EL (cell line): ENCODE data around the gene UBL5.
A peak's percentile ranks its signal among the peaks of the same experiment; 100 is the strongest.
"Not testable (repeated sequence)": the region's sequence is repeated elsewhere in the genome, so short reads cannot be mapped to it uniquely, and the experiment has no call there.

ENCODE experiments used
- DNase-seq: peaks from one replicate; pipeline ENCODE4 v3.0.0-alpha.2; 2016

UBL5 gene

DNA sequence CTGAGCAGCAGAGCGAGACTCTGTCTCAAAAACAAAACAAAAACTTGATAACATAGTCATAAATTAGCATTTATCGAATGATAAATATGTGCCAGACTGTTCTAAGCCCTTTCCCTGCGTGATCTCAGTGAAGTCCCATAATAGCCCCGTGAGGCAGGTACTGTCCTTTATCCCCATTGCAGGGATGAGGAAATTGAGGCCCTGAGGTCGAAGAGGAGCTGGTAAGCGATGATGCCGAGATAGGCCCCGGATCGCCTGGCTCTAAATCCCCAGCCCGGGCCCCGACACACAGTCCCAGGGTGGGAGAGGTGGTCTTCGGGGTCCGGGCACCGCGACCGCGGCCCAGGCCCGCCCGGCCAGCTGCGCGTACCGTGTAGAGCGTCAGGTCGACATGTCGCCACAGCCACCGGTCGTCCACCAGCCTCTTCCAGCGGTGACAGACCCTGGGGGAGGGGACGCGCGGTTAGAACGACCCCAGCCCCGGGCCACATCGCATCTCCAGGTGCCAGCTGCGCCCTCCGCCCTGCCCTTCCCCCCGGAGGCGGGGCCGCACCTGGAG is 9.5 kb upstream of the UBL5 start:
- no peak for DNase-seq

DNA sequence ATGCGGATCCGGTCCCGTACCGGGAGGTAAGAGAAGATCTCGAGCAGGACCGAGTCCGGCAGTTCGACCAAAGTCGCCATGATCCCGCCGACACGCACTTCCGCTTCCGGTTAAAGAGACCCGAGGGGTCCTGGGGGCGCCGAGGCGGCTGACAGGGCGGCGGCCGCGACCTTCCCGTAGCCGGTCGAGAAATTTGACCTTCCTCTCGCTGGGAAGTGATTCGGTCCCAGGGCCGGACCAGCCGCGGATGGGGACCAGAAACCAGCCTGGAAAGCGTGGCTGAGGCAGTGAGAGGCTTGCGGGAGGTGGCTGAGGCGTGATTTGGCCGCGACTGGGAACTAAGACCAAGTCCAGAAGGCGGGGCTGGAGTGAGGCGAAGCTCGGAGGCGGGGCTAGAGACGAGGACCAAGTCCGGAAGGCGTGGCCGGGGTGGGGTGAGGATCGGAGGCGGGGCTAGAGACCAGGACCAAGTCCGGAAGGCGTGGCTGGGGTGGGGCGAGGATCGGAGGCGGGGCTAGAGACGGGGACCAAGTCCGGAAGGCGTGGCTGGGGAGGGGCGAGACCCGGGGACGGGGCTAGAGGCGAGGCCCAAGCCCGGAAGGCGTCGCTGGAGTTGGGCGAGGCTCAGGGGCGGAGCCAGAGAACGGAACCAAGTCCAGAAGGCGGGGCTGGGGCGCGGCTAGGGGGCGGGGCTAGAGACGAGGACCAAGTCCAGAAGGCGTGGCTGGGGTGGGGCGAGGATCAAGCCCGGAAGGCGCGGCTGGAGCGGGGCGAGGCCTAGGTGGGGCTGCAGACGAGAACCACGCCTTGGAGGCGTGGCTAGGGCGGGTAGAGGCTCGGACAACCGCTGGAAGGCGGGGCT is 8.8 kb upstream of the UBL5 start, which contains the start of gene FBXL12:
Gene FBXL12, minus strand, starts transcription at position 346 of the 862 bp plus-strand sequence. Its CDS starts 266 bp downstream, at position 80.
- DNase-seq, result peak; percentile 99

DNA sequence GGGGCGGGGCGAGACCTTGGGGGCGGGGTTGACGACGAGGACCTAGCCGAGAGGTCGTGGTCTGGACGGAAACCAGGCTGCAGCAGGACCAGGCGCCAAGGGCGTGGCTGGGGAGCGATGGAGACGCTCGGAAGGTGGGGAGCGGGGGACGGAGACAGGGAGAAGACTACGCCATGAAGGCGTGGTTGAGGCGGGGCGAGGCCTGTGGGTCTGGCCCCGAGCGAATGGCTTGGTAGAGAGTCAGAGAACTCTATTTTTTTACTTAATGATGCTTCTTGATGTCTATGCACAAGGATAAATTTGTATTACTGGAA is 8.2 kb upstream of the UBL5 start:
- no peak for DNase-seq

- DNase-seq, result not testable (repeated sequence)
Observed at GRCh38 chr19:9820034-9820433, 7.7 kb upstream of the UBL5 start.

GRCh38 chr19:9823816-9824215 is 3.9 kb upstream of the UBL5 start:
- DNase-seq, result no peak

DNA sequence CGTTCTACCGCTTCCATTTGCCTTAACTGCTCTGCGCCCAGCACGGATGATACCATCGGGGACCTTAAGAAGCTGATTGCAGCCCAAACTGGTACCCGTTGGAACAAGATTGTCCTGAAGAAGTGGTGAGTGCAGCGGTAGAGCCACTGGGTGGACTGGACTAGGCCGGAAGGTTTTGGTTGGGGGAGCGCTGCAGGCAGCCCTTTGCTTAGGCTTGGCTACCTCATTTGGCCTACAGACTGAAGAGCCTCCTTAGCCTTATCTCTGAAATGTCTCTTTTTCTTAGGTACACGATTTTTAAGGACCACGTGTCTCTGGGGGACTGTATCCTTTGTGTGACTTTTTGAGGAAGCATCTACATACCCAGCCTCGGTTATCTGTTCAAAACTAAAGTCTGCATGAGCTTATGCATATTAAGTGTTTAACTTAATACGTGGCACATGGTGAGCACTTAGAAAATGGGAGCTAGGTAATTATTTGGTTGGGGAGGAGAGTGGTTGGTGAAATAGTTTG is 889 bp downstream of the UBL5 start:
- DNase-seq, result no peak

DNA sequence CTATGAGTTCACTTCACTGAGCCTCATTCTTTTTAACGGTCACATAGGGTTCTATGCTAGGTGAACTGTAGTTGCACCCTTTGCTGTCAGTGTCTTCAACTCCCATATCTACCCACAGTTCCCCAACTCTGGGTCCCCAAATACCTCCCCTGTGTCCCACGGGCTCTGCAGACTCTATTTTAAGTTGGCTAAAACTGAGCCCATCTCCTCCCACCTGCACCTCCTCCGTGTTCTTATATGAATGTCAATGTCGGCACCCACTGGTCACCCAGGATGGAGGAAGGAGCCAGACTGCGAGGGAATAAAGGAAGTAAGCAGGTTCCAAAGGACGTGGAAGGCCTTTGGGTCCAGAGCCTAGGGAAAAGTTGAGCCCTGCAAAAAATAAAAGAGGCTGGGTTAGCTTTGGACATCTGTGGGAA is 6.6 kb downstream of the UBL5 start:
- DNase-seq, result no peak

- peak; percentile 99 for DNase-seq
Observed at GRCh38 chr19:9834726-9835506, 7.2 kb downstream of the UBL5 start, which contains the start of gene PIN1. TSS of gene PIN1 (plus strand) at chr19:9835318. CDS start at chr19:9835345, 27 bp downstream.

GRCh38 chr19:9835507-9835949 is 7.8 kb downstream of the UBL5 start:
- DNase-seq, result no peak

DNA sequence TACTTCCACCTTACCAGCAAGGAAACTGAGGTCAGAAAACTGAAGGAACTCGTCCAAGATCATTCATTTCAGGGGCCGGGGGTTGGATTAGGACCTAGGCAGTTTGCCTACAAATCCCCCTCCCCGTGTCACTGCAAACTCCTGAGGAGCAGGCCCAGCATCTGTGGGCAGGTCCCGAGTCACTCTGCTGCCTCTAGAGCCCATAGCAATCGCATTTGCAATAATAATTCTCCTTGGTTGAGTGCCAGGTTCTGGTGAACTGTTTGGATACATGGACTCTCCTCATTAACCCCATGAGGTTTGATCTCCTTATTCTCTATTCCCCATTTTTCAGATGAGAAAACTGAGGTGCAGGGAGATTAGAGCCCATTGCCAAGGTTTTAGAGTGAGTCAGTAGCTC is 8.3 kb downstream of the UBL5 start:
- peak; percentile 51 for DNase-seq

DNA sequence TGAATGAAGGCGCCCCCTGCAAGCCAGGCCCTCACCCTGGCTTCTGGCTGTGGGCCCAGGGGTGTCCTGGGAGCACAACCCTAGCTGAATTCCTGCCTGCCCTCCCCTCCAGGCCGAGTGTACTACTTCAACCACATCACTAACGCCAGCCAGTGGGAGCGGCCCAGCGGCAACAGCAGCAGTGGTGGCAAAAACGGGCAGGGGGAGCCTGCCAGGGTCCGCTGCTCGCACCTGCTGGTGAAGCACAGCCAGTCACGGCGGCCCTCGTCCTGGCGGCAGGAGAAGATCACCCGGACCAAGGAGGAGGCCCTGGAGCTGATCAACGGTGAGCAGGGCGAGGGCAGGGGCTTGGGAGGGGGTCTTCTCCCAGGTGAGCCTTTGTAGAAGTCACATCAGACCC is 10.6 kb downstream of the UBL5 start:
- no peak for DNase-seq

- DNase-seq, result no peak
Observed at GRCh38 chr19:9839415-9839814, 11.7 kb downstream of the UBL5 start.

- DNase-seq, result no peak
Observed at GRCh38 chr19:9842834-9843625, 15.3 kb downstream of the UBL5 start.

DNA sequence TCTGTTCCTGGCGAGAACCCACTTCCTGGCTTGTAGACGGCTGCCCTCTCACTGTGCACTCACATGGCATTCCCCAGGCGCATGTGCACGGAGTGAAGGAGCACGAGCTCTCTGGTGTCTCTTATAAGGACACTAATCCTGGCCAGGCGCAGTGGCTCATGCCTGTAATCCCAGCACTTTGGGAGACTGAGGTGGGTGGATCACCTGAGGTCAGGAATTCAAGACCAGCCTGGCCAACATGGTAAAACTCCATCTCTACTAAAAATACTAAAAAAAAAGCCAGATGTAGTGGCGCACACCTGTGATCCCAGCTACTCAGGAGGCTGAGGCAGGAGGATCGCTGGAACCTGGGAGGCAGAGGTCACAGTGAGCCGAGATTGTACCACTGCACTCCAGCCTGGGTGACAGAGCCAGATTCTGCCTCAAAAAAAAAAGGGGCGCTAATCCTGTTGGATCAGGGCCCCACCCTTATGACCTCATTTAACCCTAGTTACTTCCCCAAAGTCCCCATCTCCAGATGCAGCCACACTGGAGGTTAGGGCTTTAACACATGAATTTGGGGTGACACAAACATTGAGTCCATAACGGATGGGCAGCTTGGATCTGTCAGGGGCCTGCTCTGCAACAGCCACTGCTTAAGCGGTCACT is 16.0 kb downstream of the UBL5 start:
- not testable (repeated sequence) for DNase-seq

DNA sequence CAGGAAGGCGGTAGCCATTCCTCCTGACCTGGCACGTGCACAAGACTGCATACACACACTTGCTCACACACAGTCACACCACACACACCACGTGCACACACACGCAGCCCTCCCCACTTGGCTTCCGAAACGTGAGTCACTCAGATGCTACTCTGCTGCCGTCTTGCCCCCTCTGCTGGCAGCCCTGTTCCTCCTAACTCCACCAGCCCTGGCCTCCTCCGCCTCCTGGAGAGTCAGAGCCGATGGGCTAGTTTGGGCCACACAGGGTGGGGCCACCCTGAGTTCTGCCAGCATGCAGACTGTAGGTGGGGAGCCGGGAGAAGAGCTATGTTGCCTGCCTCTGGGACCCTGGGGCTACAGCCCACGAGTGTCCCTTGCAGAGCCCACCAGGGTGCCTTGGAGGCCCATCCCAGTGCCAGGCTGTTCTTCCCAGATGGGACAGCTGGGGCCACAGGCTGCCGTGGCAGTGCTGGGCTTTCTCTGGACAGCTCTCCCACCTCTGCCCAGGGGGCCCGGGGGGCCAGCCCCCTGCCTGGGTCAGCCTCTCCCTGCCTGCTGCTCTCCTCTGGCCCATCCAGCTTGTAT is 19.5 kb downstream of the UBL5 start:
- DNase-seq, result peak; percentile 89

GRCh38 chr19:9848060-9848459 is 20.3 kb downstream of the UBL5 start:
- no peak for DNase-seq

DNA sequence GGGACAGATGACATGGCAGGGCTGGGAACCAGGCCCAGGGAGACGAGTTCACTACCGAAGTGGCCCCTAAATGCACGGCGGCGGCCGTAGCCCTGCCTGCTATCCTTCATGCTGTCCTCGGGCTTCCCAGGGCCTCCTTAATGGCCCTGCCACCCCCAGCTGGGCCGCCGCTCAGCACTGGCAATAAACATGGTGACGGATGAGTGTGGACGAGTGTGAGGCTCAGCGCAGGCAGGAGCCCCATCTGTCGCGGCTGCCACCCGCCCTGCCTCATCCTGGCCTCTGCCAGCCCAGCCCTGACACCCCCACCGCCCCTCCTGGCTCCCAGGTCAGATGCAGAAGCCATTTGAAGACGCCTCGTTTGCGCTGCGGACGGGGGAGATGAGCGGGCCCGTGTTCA is 21.0 kb downstream of the UBL5 start:
- DNase-seq, result no peak

GRCh38 chr19:9849791-9850190 is 22.1 kb downstream of the UBL5 start:
- no peak for DNase-seq

DNA sequence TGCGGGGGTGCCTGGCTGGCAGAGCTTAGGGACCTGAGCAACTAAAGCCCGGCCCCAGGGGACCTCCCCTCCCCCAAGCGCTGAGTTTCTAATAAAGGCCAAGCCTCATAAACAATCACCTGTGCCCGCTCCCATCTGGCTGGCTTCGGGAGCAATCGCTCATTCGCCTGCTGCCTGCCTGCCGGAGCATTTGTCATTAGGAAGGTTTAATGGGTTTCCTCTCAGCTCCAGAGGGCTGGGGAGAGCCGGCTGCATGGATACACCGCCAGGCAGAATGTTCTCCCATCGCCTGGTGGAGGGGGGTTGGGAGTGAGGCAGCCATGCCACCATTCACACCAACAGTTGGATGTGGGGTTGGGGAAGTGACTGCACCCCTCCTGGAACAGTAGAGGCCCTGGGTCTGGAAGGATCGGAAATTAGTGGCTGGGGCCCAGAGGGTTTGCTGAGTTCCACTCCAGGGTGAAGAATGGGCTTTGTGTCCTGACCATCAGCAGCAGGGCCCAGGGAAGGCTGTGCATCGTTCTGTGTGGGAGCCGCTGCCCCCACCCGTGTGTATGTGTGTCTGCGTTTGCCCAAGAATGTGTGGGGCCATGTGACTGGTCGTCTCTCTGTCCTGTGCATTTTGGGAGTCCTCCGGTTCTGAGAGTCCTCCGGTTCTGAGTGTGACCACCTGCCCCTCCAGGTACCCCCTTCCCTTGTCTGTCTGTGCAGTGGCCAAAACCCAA is 22.7 kb downstream of the UBL5 start:
- no peak for DNase-seq

- no peak for DNase-seq
Observed at GRCh38 chr19:9854282-9854846, 26.6 kb downstream of the UBL5 start.

DNA sequence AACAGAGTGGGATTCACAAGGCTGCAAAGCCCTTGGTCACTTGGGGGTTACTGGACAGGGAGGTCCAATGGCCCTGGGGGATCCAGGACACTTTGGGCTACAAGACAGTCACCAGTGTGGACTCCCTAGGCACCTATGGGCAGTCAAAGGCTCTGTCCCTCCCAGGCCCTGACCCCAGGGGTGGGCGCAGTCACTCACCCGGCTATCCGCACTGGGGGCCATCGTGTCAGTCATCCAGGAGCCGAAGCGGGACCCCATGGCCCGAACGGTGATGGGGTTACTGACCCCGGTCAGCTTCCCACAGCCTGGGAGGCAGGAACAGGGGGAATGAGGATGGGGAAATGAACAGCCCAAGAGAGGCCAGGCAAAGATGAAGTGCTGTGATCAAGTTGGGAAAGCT is 28.9 kb downstream of the UBL5 start:
- DNase-seq, result no peak
